Head of caudate nucleus (tissue), 42 donors: Measurements from ENCODE around the gene KRT75.
A peak's percentile ranks its signal among the peaks of the same experiment; 100 is the strongest.

Source experiments
- DNase-seq, 42 donors: peaks; one replicate each; pipeline versions ENCODE4 v3.0.0 to v3.0.0-alpha.2; 2020 to 2021; ENCODE audit warnings: mixed read lengths in 7 of 42
- intact Hi-C: fragments of 100-400 bp; cut with DNase I; formaldehyde crosslinking; loops from one replicate; pipeline ENCODE4 v1.15.0; 2022

Gene KRT75

DNA sequence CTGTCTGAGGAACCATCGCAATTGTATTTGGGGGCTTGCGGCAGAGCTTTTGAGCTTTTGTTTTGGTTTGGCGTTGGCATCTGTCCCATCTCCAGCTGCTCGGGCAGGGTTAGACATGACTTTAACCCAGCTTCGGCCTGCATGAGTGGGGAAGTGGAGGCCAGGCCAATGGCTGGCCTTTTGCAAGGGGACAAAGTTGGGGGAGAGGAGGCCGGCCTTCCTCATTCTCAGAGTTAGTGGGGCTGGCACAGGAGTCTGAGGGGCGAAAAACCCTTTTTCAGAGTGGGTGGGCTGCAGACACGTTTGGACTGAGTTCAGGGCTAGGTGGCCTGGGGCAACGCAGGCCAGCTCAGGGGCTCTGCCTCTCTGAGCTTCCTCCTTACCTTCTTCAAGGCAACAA is 33.3 kb downstream of the KRT75 start:
- DNase-seq = no peak

DNA sequence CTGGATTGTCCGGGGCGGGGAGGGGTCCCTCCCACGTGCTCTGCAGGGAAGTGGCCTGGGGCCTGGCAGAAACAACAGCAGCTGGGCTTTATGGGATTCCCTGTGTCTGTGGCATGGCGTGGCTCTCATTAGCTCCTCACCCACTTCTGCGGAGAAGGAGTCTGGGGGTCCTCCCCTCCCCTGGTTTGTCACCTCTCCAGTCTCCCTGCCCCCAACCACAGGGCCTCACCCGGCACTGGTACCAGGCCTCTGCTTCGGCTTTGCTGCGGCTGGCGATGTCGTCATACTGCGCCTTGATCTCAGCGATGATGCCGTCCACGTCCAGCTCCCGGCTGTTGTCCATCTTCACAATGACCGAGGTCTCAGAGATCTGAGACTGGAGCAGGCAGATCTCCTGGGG is 34.4 kb downstream of the KRT75 start:
- no peak for DNase-seq
- intact Hi-C loops = no loop called here

More for the DNA sequence above, 33.3 kb downstream of the KRT75 start:
- intact Hi-C loops = no loop called here

DNA sequence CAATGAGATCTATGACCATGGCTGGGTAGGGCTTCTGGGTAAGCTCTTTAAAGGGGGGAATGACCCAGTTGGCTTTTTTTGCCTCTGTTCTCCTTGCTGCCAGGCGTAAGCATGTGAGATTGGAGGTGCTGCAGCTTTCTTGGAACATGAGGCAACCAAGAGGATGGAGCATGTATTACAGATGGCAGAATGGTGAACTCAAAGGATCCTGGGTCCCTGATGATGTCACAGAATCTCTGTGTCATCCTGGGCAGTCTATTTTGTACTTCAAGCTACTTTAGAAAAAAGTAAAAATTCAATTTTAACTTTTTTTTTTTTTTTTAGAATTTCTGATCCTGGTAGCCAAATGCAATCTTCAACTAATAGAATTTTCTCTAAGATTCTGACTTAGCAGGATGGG is 36.0 kb downstream of the KRT75 start:
- intact Hi-C loops = no loop called here
- no peak for DNase-seq

DNA sequence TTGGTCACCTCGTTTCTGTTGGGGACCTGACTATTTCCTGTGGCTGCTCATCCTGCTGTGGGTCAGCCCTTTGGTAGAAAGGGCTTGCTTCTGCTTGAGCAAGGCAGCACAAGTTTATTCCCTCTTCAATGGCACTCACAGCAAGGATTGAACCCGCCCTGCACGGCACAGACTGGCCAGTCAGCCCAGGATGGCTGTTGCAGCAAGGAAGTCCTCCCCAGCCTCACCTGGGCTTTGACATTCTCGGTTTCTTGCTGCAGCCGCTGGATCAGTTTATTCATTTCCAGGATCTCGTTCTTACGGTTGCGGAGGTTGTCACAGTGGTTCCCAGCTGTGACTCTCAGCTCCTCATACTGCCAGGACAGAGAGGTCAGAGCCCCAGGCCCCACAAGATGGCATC is 37.5 kb downstream of the KRT75 start:
- DNase-seq = no peak
- intact Hi-C loops = no loop called here

DNA sequence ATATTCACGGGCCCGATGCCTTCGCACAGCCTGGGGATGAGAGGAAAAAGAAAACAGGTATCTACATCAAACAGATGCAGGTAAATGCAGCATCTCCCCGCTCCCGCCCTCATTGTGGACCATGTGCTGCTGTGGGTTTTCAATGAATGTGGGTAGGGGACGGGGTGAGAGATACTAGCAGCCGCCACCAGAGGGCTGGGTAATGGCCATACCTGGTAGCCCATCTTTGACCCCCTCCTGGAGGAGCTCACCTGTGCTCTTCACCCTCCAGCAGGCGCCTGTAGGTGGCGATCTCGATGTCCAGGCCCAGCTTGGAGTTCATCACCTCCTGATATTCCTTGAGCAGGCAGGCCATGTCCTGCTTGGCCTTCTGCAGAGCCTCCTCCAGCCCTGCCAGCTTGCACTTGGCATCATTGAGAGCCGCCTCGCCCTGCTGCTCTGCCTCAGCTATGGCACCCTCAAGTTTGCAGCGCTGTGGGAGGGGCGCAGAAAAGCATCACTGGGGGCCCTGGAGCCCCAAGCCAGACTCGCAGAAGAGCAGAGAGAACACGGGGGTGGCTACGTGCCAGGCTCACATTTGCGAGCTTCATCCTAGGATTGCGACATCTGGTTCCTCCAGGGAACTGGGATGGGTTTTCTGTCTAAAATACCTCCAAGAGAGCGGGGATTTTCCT is 38.3 kb downstream of the KRT75 start:
- DNase-seq = no peak
- intact Hi-C loops = no loop called here

DNA sequence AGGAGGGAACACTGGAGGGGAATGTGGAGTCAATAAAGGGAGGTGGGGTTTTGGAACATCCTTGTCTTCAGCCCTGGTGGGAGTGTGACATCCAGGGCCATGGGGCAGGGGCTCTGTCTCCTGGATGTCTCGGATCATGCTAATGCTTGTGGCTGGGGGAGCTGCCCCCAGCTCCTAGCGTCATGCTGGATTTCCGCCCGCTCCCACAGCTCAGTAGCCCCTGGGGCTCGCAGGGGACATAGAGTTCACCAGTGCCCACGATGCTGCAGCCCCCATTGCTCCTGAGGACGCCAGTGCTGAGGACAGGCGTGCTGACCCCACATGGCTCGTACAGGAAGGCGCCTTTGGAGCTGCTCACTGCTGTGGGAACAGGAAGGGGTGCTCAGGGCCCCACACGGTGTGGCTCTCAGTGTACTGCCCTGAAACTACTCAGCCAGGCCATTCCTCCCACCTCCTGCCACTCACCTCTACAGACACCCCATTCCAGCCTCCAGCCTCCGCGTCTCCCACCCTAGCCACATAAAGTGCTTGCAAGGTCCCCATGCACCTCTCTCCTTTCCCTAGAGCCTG is 39.2 kb downstream of the KRT75 start:
- no peak for DNase-seq
- intact Hi-C loops = no loop called here

DNA sequence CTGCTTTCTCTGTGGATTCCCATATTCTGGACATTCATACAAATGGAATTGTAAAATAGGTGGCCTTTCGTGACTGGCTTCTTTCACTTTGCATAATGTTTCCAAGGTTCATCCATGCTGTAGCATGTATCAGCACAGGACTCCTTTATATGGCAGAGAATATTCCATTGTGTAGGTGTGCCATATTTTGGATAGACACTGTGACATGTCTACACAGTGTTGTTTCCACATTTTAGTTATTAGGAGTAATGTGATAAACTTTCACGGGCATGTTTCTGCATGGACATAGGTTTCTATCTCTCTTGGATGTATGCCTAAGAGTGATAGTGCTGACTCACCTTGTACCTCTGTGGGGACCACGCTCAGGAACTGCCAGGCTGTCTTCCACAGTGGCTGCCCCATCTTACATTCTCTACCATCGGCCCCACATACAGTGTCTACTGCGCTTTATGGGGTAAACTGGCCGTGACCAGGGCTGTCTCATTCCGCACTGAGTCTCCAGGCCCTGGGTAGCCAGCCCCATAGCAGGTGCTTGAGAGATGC is 41.6 kb downstream of the KRT75 start:
- no peak for DNase-seq
- intact Hi-C loops = no loop called here

DNA sequence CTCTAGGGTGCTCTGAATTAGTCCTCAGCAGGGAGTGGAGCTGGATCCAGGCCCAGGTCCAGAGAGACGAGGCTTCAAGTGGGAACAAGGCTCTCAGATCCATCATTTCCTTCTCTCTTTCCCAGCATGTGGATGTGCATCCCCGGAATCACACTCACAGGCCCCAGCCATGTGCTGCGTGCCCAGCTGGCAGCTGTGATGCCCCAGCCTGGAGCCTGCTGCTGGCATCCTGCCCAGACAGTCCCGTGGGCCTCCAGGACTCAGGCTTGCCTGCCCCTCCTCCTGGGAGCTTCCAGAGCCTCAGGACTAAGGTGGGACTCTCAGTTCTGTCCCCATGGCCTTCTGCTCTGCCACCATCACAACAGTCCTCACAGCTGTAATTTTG is 42.6 kb downstream of the KRT75 start:
- peak in 41 of 42 donors; percentile 26 to 86 (median 72) for DNase-seq
- intact Hi-C loops = no loop called here

DNA sequence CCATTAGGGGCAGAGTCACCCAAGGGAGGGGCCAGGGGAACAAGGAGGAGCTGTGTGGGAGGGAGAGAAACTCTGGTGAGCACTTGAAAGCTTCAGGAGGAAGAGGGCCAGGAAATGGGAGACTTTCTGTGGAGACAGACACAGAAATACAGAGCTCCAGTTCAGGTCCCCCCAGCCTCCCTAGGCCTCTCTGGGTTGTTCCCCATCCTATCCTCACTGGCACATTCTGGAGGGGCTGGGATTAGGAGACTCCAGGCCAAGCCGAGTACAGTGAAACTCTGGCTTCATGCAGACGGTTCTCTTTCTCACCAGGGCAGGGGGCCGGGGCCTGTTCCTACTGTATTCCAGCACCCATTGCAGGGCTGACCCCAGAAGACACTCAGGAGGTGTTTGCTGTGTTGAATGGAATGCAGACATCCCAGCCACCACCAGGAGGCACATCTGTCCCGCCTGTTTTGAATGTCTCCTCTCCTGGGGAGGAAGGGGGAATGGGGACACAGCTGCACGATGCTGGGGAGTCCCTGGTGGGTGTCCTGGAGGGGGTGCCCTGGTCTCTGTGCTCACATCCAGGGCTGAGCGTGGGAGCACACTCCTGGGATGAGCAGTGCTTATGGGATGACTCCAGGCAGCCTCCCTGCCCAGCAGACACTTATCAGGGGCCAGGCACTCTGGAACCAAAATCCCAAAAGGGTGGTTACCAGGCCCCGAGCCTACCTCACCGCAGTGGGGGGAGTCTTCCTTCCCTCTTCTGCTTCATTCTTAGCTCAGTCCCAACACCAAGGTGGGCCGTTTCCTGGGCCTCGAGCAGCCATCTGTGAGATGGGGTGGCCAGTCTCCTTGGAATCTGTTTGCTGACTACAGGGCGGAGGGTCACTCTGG is 43.2 kb downstream of the KRT75 start:
- intact Hi-C loops = no loop called here
- peak in 37 of 42 donors; percentile 17 to 68 (median 45) for DNase-seq

DNA sequence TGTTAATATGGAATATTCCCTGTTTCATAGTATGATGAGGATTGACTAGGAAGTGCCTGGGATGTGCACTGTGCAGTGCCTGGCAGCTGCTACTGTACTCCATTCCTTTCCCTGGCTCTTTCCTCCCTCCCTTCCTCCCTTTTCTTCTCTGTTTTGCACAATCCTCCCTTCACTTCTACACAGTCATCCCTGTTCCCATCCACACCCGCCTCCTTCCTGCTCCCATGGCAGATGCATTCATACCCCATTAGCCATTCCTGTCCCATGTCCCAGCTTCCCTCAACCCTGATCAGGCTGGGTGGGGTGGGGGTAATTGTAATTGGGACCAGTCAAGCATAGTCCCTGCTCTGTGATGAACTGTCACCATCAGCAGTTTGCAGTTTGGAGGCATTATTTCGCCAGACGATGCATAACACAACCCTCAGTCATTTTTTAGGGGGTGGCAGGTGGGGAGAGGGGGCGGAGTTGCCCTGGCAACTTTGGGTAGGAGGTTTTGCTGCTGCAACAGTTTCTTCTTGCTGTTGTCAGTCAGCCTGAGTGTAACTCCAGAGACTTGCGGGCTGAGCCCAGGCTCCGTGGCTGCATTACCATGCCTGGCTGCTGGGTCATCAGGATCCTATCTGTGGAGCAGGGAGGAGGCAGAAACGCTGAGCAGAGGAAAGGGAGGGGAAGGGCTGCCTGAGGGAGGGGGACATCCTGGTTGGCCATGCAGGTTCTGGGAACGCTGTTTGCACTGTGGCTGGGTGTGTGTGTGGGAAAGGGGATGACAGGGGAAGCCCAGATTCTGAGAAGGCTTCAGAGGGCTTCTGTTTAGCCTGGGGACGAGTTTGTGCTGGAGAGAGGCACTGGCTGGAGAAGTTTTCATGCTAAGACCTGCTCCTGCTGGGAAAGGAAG is 44.6 kb downstream of the KRT75 start:
- DNase-seq = peak; percentile 30 to 93 (median 73)
- intact Hi-C loops = no loop called here

DNA sequence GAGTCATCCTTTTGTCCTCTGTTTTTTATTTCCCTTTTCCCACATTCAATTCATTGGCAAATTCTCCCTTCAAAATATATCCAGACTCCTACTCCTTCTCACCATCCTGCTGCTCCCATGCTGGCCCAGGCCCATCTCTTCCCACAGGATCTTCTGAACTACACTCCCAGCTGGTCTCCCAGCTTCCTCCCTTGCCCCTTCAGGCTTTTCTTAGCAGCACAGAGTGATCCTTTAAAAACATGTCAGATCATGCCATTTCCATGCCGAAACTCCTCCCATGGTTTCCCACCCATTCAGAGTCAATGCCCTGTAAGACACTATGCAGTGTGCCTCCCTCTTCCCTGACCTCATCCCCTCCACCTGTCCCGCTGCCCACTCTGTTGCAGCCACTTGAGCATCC is 46.3 kb downstream of the KRT75 start:
- DNase-seq = no peak
- intact Hi-C loops = no loop called here

DNA sequence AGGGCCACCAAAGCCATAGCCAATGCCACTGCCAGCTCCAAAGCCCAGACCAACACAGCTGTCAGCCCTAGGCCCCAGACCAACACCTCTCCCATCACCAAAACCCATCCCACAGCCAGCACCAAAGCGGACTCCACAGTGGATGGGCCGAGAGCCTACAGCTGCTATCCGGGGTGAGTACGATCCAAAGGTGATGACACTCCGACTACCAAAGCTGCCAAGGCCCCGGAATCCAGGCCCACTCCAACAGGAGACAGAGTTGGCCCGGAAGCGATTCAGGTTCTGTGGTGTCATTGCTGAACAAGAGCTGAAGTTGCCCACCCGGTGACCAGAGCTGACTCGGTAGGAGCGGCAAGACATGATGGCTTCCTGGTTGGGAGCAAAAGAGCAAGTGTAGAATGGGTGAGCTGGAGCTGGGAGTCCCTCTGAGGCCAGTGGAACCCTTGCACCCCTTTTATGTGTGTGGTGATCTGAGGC is 48.9 kb downstream of the KRT75 start, which contains the start of gene KRT84:
TSS of gene KRT84 (minus strand) at position 427 of the 477 bp plus-strand sequence. CDS start at position 360, 67 bp downstream.
- intact Hi-C loops = no loop called here
- peak in 1 of 42 donors; percentile 4 for DNase-seq

DNA sequence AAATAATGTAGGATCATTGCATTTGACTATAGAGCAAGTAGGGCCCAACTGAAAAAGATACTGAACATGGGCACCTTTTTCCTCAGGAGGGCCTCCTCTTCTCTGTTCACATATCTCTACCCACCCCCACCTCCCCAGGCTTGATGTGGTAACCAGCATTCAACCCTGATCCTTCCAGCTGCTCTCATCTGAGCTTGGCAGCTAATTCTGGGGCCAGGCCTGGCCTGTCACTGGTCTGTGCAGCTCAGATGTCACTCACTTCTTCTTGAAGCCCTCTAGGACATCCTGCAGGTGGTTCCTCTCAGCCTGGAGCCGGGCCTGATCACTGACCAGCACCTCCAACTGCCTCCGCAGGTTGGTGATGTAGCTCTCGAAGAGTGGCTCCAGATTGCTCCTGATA is 50.8 kb downstream of the KRT75 start:
- DNase-seq = no peak
- intact Hi-C loops = no loop called here

DNA sequence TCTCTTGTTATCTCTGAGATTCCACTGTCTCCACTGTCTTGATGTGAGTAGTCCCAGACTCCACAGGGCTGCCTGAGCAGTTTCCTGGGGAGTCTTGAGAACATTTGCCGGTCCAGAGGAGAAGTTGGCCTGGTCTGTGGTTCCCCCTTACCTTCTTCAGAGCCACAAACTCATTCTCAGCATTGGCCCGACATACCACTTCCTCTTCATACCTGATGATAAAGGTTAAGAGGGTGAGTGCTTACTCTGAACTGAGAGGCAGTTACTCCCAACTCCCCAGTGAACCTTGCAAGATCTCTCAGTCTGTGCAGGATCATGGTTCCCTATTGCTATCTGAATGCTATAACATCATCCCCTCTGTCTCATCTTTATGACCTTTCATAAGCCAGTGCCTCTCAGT is 51.3 kb downstream of the KRT75 start:
- no peak for DNase-seq
- intact Hi-C loops = no loop called here

DNA sequence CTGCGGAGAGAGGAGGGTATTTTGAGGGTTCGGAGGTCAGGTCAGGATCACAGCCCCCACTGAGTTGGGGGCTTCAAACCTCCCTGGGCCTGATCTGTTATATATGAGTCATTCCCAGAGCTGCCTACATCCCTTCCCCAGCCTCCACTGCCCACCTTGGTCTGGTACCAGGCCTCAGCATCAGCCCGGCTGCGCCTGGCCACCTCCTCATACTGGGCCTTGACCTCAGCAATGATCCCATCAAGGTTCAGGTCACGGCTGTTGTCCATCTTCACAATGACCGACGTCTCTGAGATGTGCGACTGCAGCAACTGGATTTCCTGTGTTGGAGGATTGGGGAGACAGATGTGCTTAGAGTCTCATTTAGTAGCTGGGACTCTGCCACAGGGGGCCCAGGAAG is 53.0 kb downstream of the KRT75 start:
- intact Hi-C loops = no loop called here
- DNase-seq = no peak

DNA sequence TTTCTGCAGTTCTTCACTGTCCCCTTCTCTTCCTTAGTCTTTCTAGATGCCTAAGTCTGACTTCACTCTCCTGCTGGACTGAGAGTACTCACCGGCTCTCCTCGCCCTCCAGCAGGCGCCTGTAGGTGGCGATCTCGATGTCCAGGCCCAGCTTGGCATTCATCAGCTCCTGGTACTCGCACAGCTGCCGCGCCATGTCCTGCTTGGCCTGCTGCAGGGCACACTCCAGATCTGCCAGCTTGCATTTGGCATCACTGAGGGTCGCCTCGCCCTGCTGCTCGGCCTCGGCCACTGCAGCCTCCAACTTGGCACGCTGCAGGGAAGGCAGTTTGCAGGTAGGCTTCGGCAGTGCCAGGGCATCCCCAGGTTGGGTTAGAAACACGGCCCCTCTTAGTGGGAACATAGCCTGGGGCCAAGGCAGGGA is 53.9 kb downstream of the KRT75 start:
- intact Hi-C loops = no loop called here
- peak in 41 of 42 donors; percentile 35 to 80 (median 59) for DNase-seq

DNA sequence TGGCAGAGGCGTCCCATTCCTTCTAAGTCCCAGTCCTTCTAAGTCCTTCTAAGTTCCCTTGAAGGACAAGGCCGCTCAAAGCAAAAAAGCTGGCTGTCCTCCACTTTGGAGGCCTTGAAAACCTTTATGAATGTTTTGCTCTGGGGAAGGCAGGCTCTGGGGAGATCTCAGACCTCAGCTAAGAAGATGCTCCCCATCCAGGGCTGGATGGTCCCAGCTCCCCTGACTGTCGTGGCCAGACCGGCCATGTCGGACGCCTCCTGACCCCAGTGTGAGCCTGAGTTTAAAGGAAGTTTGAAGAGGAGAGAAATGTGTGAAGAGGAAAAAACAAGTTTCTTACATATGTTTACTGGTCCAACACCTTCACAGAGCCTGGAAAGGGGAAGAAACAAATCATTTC is 54.6 kb downstream of the KRT75 start:
- intact Hi-C loops = no loop called here

DNA sequence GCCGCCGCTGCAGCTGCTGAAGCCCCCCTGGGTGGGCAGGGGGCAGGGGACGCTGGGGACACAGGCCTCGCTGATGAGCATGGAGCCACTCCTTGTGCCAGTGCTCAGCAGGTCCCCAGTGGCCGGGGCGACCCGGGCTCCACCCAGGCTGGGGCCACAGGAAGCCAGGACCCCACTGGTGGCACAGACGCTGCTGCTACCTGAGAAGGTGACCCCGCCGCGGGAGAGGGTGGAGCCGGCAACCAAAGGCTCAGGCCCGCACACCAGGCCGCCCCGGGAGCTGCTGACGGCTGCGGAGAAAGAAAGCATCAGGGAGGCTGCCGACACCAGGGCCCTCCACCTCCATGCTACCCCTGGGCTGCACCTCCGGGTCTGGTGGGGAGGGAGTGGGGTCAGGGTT is 56.1 kb downstream of the KRT75 start:
- intact Hi-C loops = no loop called here
- DNase-seq = no peak

More for the DNA sequence above, 54.6 kb downstream of the KRT75 start:
- no peak for DNase-seq

DNA sequence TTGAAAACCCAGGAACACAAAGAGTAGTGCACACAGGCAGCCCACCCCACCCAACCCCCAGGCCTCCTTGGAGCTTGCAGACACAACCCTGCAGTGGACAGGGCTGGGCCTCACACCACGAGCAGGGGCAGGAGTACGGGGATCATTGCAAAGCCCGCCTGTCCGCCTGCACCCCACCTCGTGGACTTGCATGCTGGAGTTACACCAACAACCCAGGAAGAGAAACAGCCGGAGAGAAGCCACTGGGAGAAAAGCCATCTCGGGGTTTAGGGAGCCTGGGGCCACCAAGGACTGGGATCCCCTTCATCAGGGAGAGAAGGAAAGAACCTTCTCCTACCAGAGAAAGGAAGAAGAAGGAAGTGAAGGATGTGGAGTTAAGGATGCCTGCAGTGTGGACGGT is 56.9 kb downstream of the KRT75 start:
- intact Hi-C loops = no loop called here

More for the DNA sequence above, 56.9 kb downstream of the KRT75 start:
- DNase-seq = no peak
